GM23248 (cell line): ENCODE measurements around the gene DEGS1.

Experiments
- EZH2 ChIP-seq: fragments of 200-600 bp; sonication (generic); IDR thresholded peaks from 2 replicates; pipeline ENCODE4 v1.6.1; 2018; ENCODE audit warnings: antibody characterized with exemption, mild to moderate bottlenecking; ENCODE audit not compliant: insufficient read depth, poor library complexity, severe bottlenecking
- EZH2phosphoT487 ChIP-seq: fragments of 200-600 bp; sonication (generic); IDR thresholded peaks from 2 replicates; pipeline ENCODE4 v1.6.1; 2018; ENCODE audit warnings: antibody characterized with exemption, moderate library complexity, mild to moderate bottlenecking, low read depth; ENCODE audit not compliant: insufficient read depth

DNA sequence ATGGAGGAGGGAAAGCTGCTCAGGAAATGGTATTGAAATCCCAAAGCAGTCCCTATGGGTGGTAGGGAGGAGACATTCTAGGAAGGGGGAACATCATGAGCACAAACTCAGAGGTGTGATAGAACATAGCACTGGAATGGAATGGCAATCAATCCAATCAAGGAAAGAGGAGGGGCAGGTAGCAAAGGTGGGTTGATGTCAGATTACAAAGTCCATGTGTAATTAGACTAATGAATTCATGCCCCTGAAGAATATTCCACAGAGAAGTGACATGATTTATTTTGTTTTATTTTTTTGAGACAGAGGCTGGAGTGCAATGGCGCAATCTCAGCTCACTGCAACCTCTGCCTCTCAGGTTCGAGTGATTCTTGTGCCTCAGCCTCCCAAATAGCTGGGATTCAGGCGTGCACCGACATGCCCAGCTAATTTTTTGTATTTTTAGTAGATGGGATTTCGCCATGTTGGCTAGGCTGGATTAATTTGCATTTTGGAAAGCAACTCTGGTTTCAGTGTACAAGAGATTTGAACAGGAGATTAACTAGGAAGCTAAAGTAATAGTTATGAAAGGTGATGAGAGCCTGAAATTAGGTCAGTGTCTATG lies 36.1 kb downstream of the DEGS1 start:
- TF ChIP-seq EZH2phosphoT487 (no peak), EZH2 (no peak)
